Epithelial cell of esophagus (primary cell): ENCODE results near the gene DDX31.

Source experiments
- DNase-seq: peaks from one replicate; pipeline ENCODE4 v3.0.0; 2010; ENCODE audit warnings: low read depth
- H3K4me3 ChIP-seq: 2 replicates; pipeline ENCODE4 v1.5.1; 2011; ENCODE audit warnings: mild to moderate bottlenecking, low read length, control low read depth
- TF ChIP-seq, protein P1 (sequence below): IDR thresholded peaks from 2 replicates; pipeline ENCODE4 v1.5.1; 2011; ENCODE audit warnings: low read depth, mild to moderate bottlenecking, low read length, control low read depth, inconsistent platforms; ENCODE audit not compliant: insufficient read depth; ENCODE audit errors: missing control alignments

DDX31 gene

DNA sequence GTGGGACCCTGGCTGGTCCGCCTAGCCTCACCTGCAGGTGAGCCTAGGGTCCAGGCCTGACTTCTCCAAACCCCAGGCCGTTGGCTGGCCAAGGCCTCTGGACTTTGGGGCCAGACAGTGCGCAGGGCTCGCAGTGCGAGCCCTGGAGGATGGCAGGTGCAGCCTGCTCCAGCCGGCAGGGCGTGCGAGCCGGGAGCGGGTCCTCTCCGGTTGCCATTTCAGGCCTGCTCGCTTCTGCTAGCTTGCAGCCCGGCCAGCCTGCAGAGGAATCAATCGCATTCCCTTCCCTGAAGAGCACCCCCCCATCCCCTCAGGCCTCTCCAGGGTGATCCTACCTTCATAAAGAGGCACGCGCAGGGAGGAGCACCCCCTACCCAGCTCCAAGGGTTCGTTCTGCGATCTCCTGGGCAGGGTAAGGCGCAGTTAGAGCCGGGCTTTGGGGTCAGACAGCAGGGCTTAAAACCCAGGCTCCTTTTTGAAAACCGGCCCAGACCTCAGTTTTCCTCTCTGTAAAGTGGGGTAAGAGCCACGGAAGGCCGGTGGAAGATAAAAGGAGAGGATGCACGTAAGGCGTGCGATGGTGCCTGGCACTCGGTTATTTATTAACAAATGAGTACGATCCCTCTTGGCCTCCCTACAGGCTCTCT lies 81.2 kb downstream of the DDX31 start:
- TF ChIP-seq, protein P1, sequence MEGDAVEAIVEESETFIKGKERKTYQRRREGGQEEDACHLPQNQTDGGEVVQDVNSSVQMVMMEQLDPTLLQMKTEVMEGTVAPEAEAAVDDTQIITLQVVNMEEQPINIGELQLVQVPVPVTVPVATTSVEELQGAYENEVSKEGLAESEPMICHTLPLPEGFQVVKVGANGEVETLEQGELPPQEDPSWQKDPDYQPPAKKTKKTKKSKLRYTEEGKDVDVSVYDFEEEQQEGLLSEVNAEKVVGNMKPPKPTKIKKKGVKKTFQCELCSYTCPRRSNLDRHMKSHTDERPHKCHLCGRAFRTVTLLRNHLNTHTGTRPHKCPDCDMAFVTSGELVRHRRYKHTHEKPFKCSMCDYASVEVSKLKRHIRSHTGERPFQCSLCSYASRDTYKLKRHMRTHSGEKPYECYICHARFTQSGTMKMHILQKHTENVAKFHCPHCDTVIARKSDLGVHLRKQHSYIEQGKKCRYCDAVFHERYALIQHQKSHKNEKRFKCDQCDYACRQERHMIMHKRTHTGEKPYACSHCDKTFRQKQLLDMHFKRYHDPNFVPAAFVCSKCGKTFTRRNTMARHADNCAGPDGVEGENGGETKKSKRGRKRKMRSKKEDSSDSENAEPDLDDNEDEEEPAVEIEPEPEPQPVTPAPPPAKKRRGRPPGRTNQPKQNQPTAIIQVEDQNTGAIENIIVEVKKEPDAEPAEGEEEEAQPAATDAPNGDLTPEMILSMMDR = no peak
- DNase-seq = no peak
- H3K4me3 ChIP-seq = no peak overlapping the region

DNA sequence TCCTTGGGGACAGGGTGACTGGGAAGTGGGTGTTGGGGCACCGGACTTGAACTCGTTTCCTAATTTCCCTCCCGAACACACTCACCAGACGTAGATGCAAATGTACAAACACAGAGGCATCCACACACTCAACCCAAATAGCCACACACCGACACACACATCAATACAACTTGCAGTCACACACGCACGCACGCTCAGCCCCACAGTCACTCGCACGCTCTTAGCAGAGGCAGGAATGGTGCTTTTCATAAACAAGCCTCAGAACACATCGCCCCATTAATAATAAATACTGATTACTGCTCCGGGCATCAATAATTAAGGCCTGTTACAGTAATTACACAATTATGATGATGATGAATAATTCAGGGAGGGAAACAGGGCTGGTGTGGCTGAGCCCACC lies 81.7 kb downstream of the DDX31 start:
- DNase-seq = no peak
- TF ChIP-seq, protein P1 = no peak
- no peak overlapping the region for H3K4me3 ChIP-seq

DNA sequence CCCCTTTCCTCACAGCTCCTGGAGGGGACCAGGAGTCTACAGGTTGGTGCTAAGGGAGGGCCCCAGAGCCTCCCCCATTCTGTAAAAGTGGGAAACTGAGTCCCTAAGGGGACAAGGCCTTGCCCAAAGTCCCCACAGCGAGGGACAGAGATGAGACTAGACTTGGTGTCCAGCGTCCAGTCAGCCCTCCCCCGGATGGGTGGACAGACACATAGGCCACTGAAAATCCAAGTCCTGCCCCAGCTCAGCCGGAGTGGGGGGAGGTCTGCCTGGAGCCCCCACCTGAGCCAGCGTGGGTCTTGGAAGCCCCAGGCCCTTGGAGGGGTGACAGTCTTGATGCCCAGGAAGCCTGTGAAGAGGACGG lies 82.2 kb downstream of the DDX31 start:
- DNase-seq = no peak
- TF ChIP-seq, protein P1 = no peak
- H3K4me3 ChIP-seq = no peak overlapping the region

DNA sequence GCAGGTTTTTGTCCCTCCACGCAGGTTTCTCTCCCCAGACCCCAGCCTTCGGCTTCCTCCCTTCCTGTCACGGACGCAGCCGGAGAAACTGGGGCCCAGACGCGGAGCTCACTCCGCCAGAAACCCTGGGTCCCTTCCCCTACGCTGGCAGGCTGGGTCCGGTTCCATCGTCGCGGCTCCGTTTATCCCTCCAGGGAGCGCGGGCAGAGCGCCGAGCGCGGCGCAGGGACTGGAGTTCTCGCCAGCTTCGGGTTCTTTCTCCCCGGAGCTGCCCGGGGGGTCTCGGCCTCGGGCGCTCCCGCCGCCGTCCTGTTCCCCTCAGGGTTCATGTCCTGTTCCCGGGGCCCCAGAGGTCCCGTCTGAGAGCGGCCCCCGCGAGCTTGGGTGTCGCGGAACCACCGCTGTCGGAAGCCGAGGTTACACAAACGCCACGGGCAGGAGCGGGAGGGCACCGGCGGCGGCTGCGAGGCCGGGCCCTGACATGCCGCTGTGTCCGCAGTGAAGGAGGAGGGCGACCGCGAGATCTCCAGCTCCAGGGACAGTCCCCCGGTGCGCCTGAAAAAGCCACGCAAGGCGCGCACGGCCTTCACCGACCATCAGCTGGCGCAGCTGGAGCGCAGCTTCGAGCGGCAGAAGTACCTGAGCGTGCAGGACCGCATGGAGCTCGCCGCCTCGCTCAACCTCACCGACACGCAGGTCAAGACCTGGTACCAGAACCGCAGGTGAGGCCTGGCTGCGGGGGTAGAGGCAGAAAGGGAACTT lies 82.8 kb downstream of the DDX31 start:
- TF ChIP-seq, protein P1 = no peak
- no peak overlapping the region for H3K4me3 ChIP-seq
- no peak for DNase-seq

DNA sequence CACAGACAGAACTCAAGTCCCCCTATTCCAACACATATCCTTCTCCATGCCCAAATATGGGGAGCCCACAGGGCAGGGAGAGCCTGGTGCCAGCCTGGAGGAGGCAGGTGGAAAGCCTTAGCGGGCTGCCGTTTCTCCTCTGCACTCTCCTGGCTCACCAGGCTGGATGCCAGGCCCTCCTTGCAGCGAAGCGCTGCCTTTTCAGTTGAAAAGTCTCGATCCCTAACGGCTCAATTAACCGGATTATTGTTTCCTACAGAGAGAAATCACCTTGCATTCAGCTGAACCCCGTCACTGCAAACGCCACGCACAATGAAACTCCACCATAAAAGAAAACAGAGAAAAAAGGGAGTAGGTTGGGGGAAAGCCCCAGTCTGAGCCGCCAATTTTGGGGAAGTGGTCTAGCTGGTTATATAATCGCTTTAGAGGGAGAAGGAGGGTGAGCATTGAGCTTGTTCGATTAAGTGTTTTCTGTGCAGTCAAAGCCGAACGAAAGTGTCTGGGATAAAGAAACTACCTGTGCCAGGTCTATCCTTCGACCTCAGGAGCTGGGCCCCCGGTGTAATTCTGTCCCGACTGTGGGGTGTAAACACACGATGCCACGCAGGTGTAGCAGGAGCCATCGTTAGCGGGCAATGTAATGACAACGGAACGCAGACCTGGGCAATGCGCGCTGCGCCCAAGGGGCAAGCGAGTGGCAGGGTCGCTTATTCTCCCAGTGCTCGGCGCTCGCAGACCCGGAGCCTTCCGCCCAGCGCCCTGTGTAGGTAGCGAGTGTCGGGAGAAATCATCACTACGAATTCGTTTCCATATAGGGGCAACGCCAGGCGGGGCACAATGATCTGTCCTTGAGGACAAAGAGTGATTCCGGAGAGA lies 83.6 kb downstream of the DDX31 start:
- DNase-seq = no peak
- no peak overlapping the region for H3K4me3 ChIP-seq
- TF ChIP-seq, protein P1 = no peak

DNA sequence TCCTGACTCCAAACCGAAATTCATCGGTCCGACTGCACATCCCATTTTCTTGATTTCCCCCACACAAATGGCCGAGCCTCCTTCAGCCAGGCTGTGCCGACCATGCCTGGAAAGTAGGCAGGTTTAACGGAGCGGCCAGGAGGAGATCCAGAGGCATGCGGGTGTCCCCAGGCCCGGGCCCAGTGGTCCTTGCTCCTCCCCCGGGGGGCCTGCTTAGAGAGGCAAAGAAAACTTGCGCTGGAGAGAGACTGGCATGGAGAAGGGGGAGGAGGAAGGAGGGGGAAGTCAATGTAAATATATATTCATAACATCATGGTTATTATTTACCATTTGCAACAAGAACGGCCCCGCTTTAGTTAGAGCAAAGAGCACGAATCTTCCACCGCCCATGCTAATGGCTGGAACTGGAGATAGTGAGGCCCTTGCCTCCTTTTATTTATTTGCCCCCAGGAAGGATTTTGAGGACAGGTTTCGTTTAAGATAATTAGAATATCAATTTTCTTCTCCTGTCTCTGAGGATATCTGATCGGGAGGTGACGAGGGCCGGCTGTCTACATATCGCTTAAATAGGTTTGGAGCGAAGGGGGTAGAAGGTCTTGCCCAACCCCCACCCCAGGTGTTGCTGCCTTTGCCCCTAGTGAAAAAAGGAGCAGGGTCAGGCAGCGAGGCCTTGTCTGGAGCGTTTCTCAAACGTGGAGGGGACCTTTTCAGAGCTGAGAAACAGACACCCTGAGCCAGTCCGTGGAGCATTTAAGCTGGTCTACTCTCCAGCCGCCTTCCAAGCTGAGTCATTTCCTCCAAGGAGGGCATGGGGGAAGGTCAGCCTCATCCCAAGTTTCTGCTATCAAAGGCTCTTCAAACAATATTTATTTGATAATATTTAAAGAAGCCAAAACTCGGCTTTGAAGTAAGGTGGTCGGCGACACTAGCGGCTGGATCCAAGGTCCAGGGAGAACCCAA lies 84.9 kb downstream of the DDX31 start:
- TF ChIP-seq, protein P1 = no peak
- peak; percentile 34 for DNase-seq

More for the DNA sequence above, 84.9 kb downstream of the DDX31 start:
- H3K4me3 ChIP-seq = no peak overlapping the region
